Endometrial microvascular endothelial cells (primary cell): ENCODE data around the gene REV3L. TPM values are rescaled to one million over a fixed set of nuclear protein-coding genes. Genes with fewer than 3 reads are reported as not detected.
"Not testable (repeated sequence)": the region's sequence is repeated elsewhere in the genome, so short reads cannot be mapped to it uniquely, and the experiment has no call there.

Source experiments
- in situ Hi-C: cut with HindIII; loops from 2 replicates; pipeline ENCODE4 v1.10.0; 2017; ENCODE audit warnings: low sequenced_read_pairs, low pct_unique_long_range_greater_than_20kb; ENCODE audit errors: inconsistent ontology term
- total RNA-seq: library from RNA; depleted of rRNA; stranded (reverse); fragments of >200 nt; gene quantifications from one replicate; pipeline ENCODE4 v1.2.3, GENCODE V29; 2015; ENCODE audit errors: inconsistent ontology term

REV3L gene
- total RNA-seq, 1 donor from 2014 or later = 35.0 TPM

- in situ Hi-C loops = no loop called here
These were observed 16.3 kb upstream of the REV3L start for GRCh38 chr6:111499269-111499793.

GRCh38 chr6:111494951-111495635 lies 12.1 kb upstream of the REV3L start:
- in situ Hi-C loops = no loop called here

- in situ Hi-C loops = no loop called here
These were observed 9.5 kb upstream of the REV3L start for GRCh38 chr6:111492499-111492898.

GRCh38 chr6:111490067-111490466 lies 7.0 kb upstream of the REV3L start:
- in situ Hi-C loops = no loop called here

- in situ Hi-C loops = no loop called here
These were observed 4.6 kb upstream of the REV3L start for GRCh38 chr6:111487661-111488060.

- in situ Hi-C loops = no loop called here
These were observed 3.9 kb upstream of the REV3L start for GRCh38 chr6:111486921-111487320.

- in situ Hi-C loops = no loop called here
These were observed 3.5 kb upstream of the REV3L start for GRCh38 chr6:111486475-111486874.

- in situ Hi-C loops = no loop called here
These were observed 2.3 kb upstream of the REV3L start for GRCh38 chr6:111485342-111485741.

- in situ Hi-C loops = no loop called here
These were observed 1.6 kb upstream of the REV3L start for GRCh38 chr6:111484633-111484930.

- in situ Hi-C loops = no loop called here
These were observed 966 bp upstream of the REV3L start for GRCh38 chr6:111483736-111484632.

GRCh38 chr6:111482188-111482958 lies 645 bp downstream of the REV3L start:
- in situ Hi-C loops = no loop called here

GRCh38 chr6:111481836-111482187 lies 1.2 kb downstream of the REV3L start:
- in situ Hi-C loops = no loop called here

GRCh38 chr6:111480988-111481822 lies 1.8 kb downstream of the REV3L start:
- in situ Hi-C loops = no loop called here

- in situ Hi-C loops = no loop called here
These were observed 4.3 kb downstream of the REV3L start for GRCh38 chr6:111478749-111479148.

- in situ Hi-C loops = no loop called here
These were observed 4.9 kb downstream of the REV3L start for GRCh38 chr6:111478064-111478476.

- in situ Hi-C loops = no loop called here
These were observed 5.5 kb downstream of the REV3L start for GRCh38 chr6:111477481-111477938.

GRCh38 chr6:111476061-111476460 lies 7.0 kb downstream of the REV3L start:
- in situ Hi-C loops = not testable (repeated sequence)

GRCh38 chr6:111474771-111475170 lies 8.2 kb downstream of the REV3L start:
- in situ Hi-C loops = no loop called here

- in situ Hi-C loops = no loop called here
These were observed 8.9 kb downstream of the REV3L start for GRCh38 chr6:111474106-111474505.
